HS-27A (cell line): Measurements from ENCODE around the gene AGTR1.

ENCODE experiments used
- DNase-seq: peaks from one replicate; pipeline ENCODE4 v3.0.0-alpha.2; 2012; ENCODE audit warnings: low read depth, missing footprints

Gene AGTR1

GRCh38 chr3:148697306-148698189, at the start of gene AGTR1:
TSS of gene AGTR1 (plus strand) at chr3:148697903. CDS start at chr3:148741036, 43,133 bp downstream.
- no peak for DNase-seq

- peak; percentile 65 for DNase-seq
These were observed 48.9 kb upstream of the AGTR1 start for GRCh38 chr3:148648685-148649352.

GRCh38 chr3:148651549-148651948, 46.2 kb upstream of the AGTR1 start:
- DNase-seq = no peak

- no peak for DNase-seq
These were observed 43.3 kb upstream of the AGTR1 start for GRCh38 chr3:148654433-148654832.

GRCh38 chr3:148657470-148657869, 40.2 kb upstream of the AGTR1 start:
- no peak for DNase-seq

- no peak for DNase-seq
These were observed 38.2 kb upstream of the AGTR1 start for GRCh38 chr3:148659512-148659911.

GRCh38 chr3:148680289-148680688, 17.4 kb upstream of the AGTR1 start:
- DNase-seq = no peak

- DNase-seq = no peak
These were observed 16.6 kb upstream of the AGTR1 start for GRCh38 chr3:148681080-148681479.

GRCh38 chr3:148682997-148683396, 14.7 kb upstream of the AGTR1 start:
- DNase-seq = no peak

GRCh38 chr3:148694116-148694515, 3.6 kb upstream of the AGTR1 start:
- no peak for DNase-seq

- no peak for DNase-seq
These were observed 597 bp downstream of the AGTR1 start for GRCh38 chr3:148698190-148698810.

GRCh38 chr3:148705314-148705713, 7.6 kb downstream of the AGTR1 start:
- DNase-seq = no peak

- no peak for DNase-seq
These were observed 10.1 kb downstream of the AGTR1 start for GRCh38 chr3:148707601-148708380.

GRCh38 chr3:148708409-148708808, 10.7 kb downstream of the AGTR1 start:
- DNase-seq = no peak

GRCh38 chr3:148709560-148710253, 12.0 kb downstream of the AGTR1 start:
- DNase-seq = no peak

- no peak for DNase-seq
These were observed 13.0 kb downstream of the AGTR1 start for GRCh38 chr3:148710665-148711064.

GRCh38 chr3:148711981-148712666, 14.4 kb downstream of the AGTR1 start:
- DNase-seq = no peak

- no peak for DNase-seq
These were observed 16.8 kb downstream of the AGTR1 start for GRCh38 chr3:148714521-148714920.

GRCh38 chr3:148716657-148717056, 19.0 kb downstream of the AGTR1 start:
- no peak for DNase-seq

- DNase-seq = no peak
These were observed 20.3 kb downstream of the AGTR1 start for GRCh38 chr3:148717885-148718561.
